Thyroid gland (tissue), 4 donors: Measurements from ENCODE around the gene VGLL4. TPM values are rescaled to one million over a fixed set of nuclear protein-coding genes. Genes with fewer than 3 reads are reported as not detected.
A peak's percentile ranks its signal among the peaks of the same experiment; 100 is the strongest.

ENCODE experiments used
- DNase-seq, 2 donors: peaks; one replicate each; pipeline ENCODE4 v3.0.0-alpha.2; 2019
- H3K27ac ChIP-seq, 3 donors: fragments of 200-600 bp; sonication (generic); 1 replicate in 2 of 3; 2 replicates in 1 of 3; pipeline ENCODE4 v1.5.1; 2016 to 2019; ENCODE audit warnings: mild to moderate bottlenecking in 1 of 3, moderate library complexity in 1 of 3
- H3K27me3 ChIP-seq: fragments of 200-600 bp; sonication (generic); one replicate; pipeline ENCODE4 v1.5.1; 2019
- H3K36me3 ChIP-seq, 2 donors: fragments of 200-600 bp; sonication (generic); one replicate each; pipeline ENCODE4 v1.5.1; 2016 to 2019
- H3K4me1 ChIP-seq, 2 donors: fragments of 200-600 bp; sonication (generic); one replicate each; pipeline ENCODE4 v1.5.1; 2017 to 2019
- H3K4me3 ChIP-seq, 3 donors: fragments of 200-600 bp; sonication (generic); replicated peaks in 1 of 3; 1 replicate in 2 of 3; 2 replicates in 1 of 3; pipeline ENCODE4 v1.5.1; 2016; ENCODE audit warnings: mild to moderate bottlenecking in 1 of 3
- H3K9me3 ChIP-seq: fragments of 200-600 bp; sonication (generic); one replicate; pipeline ENCODE4 v1.5.1; 2017
- CTCF ChIP-seq, 6 experiments: fragments of 200-600 bp in 3 of 6; fragments of 450-650 bp in 3 of 6; sonication (generic) in 3 of 6; IDR thresholded peaks; one replicate each; pipeline ENCODE4 v1.5.1; 2016 to 2019; ENCODE audit warnings: antibody characterized with exemption in 6 of 6, mild to moderate bottlenecking in 2 of 6, inconsistent platforms in 1 of 6, moderate library complexity in 1 of 6
- POLR2A ChIP-seq, 2 donors: fragments of 450-650 bp; IDR thresholded peaks; one replicate each; pipeline ENCODE4 v1.6.1; 2017; ENCODE audit warnings: antibody characterized with exemption in 2 of 2, mild to moderate bottlenecking in 2 of 2, moderate library complexity in 1 of 2
- WGBS, 2 donors: methylation state at CpG; one replicate each; pipeline ENCODE4 v1.1.5; 2017; 5-methylcytosine and 5-hydroxymethylcytosine counted together
- intact Hi-C: fragments of 100-400 bp; cut with DNase I; formaldehyde crosslinking; loops from one replicate; pipeline ENCODE4 v1.15.1; 2023
- total RNA-seq, 4 donors: library from RNA; depleted of rRNA; stranded (reverse); fragments of >200 nt; gene quantifications; one replicate each; pipeline ENCODE4 v1.2.3, GENCODE V29; 2016

Gene VGLL4
- total RNA-seq, 4 donors from 2014 or later: 96.0 to 142 (median 131) TPM

- Histone ChIP-seq H3K27ac (no peak overlapping the region), H3K4me1 (peaks cover 3 to 5% of the 10 kb centered on the region in 2 donors), H3K9me3 (no peaks in the 10 kb centered on the region), H3K4me3 (no peak overlapping the region), H3K27me3 (no peaks in the 10 kb centered on the region), H3K36me3 (no peaks in the 10 kb centered on the region)
- WGBS, 2 donors: 79 to 86% methylated on average over 11 of the region's 11 CpGs
- no peak for TF ChIP-seq POLR2A (IDR thresholded peaks at IDR 0.05)
- TF ChIP-seq CTCF (IDR thresholded peaks at IDR 0.05): no peak
- no peak for DNase-seq
- intact Hi-C loops: loop anchor here (5.0 kb wide), 1 partner anchor 276 kb away; no protein-coding TSS in a partner anchor
These were observed 9.8 kb upstream of the VGLL4 start for GRCh38 chr3:11653298-11654055.

GRCh38 chr3:11651900-11652299 is 8.2 kb upstream of the VGLL4 start:
- no peak overlapping the region for H3K4me3 ChIP-seq
- no peaks in the 10 kb centered on the region for H3K9me3 ChIP-seq

GRCh38 chr3:11651477-11651876 is 7.8 kb upstream of the VGLL4 start:
- DNase-seq: no peak
- Histone ChIP-seq H3K4me1 (peaks cover 5% of the 10 kb centered on the region in 2 donors), H3K9me3 (no peaks in the 10 kb centered on the region), H3K27me3 (no peaks in the 10 kb centered on the region), H3K4me3 (no peak overlapping the region), H3K36me3 (no peaks in the 10 kb centered on the region), H3K27ac (no peak overlapping the region)
- TF ChIP-seq POLR2A (IDR thresholded peaks at IDR 0.05) (no peak), CTCF (IDR thresholded peaks at IDR 0.05) (no peak)
- intact Hi-C loops: loop anchor here (5.0 kb wide), 1 partner anchor 274 kb away; no protein-coding TSS in a partner anchor
- WGBS, 2 donors: 62 to 66% methylated on average over 4 of the region's 4 CpGs

More at GRCh38 chr3:11651900-11652299, 8.2 kb upstream of the VGLL4 start:
- intact Hi-C loops: loop anchor here (5.0 kb wide), 1 partner anchor 275 kb away; no protein-coding TSS in a partner anchor
- Histone ChIP-seq H3K27ac (no peak overlapping the region), H3K27me3 (no peaks in the 10 kb centered on the region), H3K36me3 (no peaks in the 10 kb centered on the region), H3K4me1 (peaks cover 5% of the 10 kb centered on the region in 2 donors)
- WGBS, 2 donors: 13 to 16% methylated on average over 2 of the region's 2 CpGs
- no peak for TF ChIP-seq POLR2A (IDR thresholded peaks at IDR 0.05)
- peak; percentile 15 to 65 (median 42) for TF ChIP-seq CTCF (IDR thresholded peaks at IDR 0.05)
- no peak for DNase-seq

- Histone ChIP-seq H3K27ac (no peak overlapping the region), H3K4me1 (peaks cover 5% of the 10 kb centered on the region in 2 donors), H3K4me3 (no peak overlapping the region), H3K9me3 (no peaks in the 10 kb centered on the region), H3K36me3 (no peaks in the 10 kb centered on the region), H3K27me3 (no peaks in the 10 kb centered on the region)
- intact Hi-C loops: loop anchor here (5.0 kb wide), 1 partner anchor 273 kb away; no protein-coding TSS in a partner anchor
- TF ChIP-seq CTCF (IDR thresholded peaks at IDR 0.05) (no peak), POLR2A (IDR thresholded peaks at IDR 0.05) (no peak)
- 95% methylated on average over 3 of the region's 3 CpGs for WGBS, 2 donors
- no peak for DNase-seq
These were observed 6.7 kb upstream of the VGLL4 start for GRCh38 chr3:11650391-11650790.

- H3K36me3 ChIP-seq: no peaks in the 10 kb centered on the region
- H3K27me3 ChIP-seq: no peaks in the 10 kb centered on the region
- H3K4me1 ChIP-seq: peaks cover 10 to 11% of the 10 kb centered on the region in 2 donors
- H3K4me3 ChIP-seq: no peak overlapping the region
- H3K9me3 ChIP-seq: no peaks in the 10 kb centered on the region
- intact Hi-C loops: no loop called here
- no peak for TF ChIP-seq CTCF (IDR thresholded peaks at IDR 0.05)
- no peak for TF ChIP-seq POLR2A (IDR thresholded peaks at IDR 0.05)
- 47 to 51% methylated on average over 1 of the region's 1 CpG for WGBS, 2 donors
- H3K27ac ChIP-seq: no peak overlapping the region
- DNase-seq: no peak
These were observed 5.0 kb upstream of the VGLL4 start for GRCh38 chr3:11648735-11649134.
